IMR-90 (cell line): ENCODE measurements around the gene PHPT1. TPM values are rescaled to one million over a fixed set of nuclear protein-coding genes. Genes with fewer than 3 reads are reported as not detected.

ENCODE experiments used
- ATAC-seq: fragments of 200-7000 bp; cut with Tn5 transposase; 2 replicates; pipeline ENCODE4 v1.9.1; 2020; ENCODE audit warnings: low read depth, mild to moderate bottlenecking, moderate library complexity
- BruUV-seq: library from RNA; stranded (reverse); fragments of 400-500 nt; replicated peaks from 2 replicates; lab custom pipeline; 2021; lab: Mats Ljungman, UMichigan
- CTCF ChIA-PET: fragments of 300-600 bp; formaldehyde crosslinking; extraction: SDS; loops from one replicate; lab custom pipeline; 2021; ENCODE audit warnings: antibody characterized with exemption; lab: Yijun Ruan, JAX
- POLR2A ChIA-PET: fragments of 300-600 bp; sonication (Branson Sonifier 250); formaldehyde crosslinking; loops from one replicate; lab custom pipeline; 2022; ENCODE audit warnings: antibody characterized with exemption; ENCODE audit not compliant: unreplicated experiment; lab: Charles Lee
- DNase-seq: peaks from one replicate; pipeline ENCODE4 v3.0.0; 2013
- H2AFZ ChIP-seq: replicated peaks from 2 replicates; pipeline ENCODE3; 2013; ENCODE audit warnings: low read length, mild to moderate bottlenecking; ENCODE audit not compliant: poor library complexity
- H2AK5ac ChIP-seq: 2 replicates; pipeline ENCODE4 v1.6.1; 2013; ENCODE audit warnings: low read depth, low read length, inconsistent platforms
- H2AK9ac ChIP-seq: replicated peaks from 2 replicates; pipeline ENCODE3; 2013; ENCODE audit warnings: mild to moderate bottlenecking, low read depth, low read length, moderate library complexity; ENCODE audit not compliant: poor library complexity
- H2BK120ac ChIP-seq: 2 replicates; pipeline ENCODE4 v1.6.1; 2013; ENCODE audit warnings: low read depth, low read length, inconsistent platforms
- H2BK15ac ChIP-seq: 3 replicates; pipeline ENCODE4 v1.6.1; 2013; ENCODE audit warnings: low read depth, low read length, inconsistent platforms
- H2BK20ac ChIP-seq: 2 replicates; pipeline ENCODE4 v1.6.1; 2013; ENCODE audit warnings: low read depth, mild to moderate bottlenecking, inconsistent platforms, low read length, moderate library complexity
- H2BK5ac ChIP-seq: 2 replicates; pipeline ENCODE4 v1.6.1; 2013; ENCODE audit warnings: mild to moderate bottlenecking, low read depth, low read length, inconsistent platforms; ENCODE audit not compliant: poor library complexity, severe bottlenecking
- H3K14ac ChIP-seq: replicated peaks from 2 replicates; pipeline ENCODE4 v1.6.1; 2013; ENCODE audit warnings: low read depth, low read length, inconsistent platforms
- H3K18ac ChIP-seq: 2 replicates; pipeline ENCODE4 v1.6.1; 2013; ENCODE audit warnings: low read depth, low read length, control low read depth
- H3K23ac ChIP-seq: 2 replicates; pipeline ENCODE4 v1.6.1; 2013; ENCODE audit warnings: low read depth, low read length, inconsistent platforms
- H3K27ac ChIP-seq: 2 replicates; pipeline ENCODE4 v1.5.1; 2013; ENCODE audit warnings: mild to moderate bottlenecking, control low read depth, low read length; ENCODE audit not compliant: insufficient read depth
- H3K27me3 ChIP-seq: 2 replicates; pipeline ENCODE4 v1.6.1; 2013; ENCODE audit warnings: low read length; ENCODE audit not compliant: control insufficient read depth, insufficient read depth
- H3K36me3 ChIP-seq: 2 replicates; pipeline ENCODE4 v1.6.1; 2013; ENCODE audit warnings: low read length, mixed read lengths; ENCODE audit not compliant: control insufficient read depth, insufficient read depth
- H3K4ac ChIP-seq: 2 replicates; pipeline ENCODE4 v1.6.1; 2013; ENCODE audit warnings: low read depth, low read length, inconsistent platforms
- H3K4me1 ChIP-seq: 2 replicates; pipeline ENCODE4 v1.6.1; 2013; ENCODE audit warnings: low read length, mixed read lengths; ENCODE audit not compliant: control insufficient read depth, insufficient read depth
- H3K4me2 ChIP-seq: 2 replicates; pipeline ENCODE4 v1.6.1; 2013; ENCODE audit warnings: low read depth, mild to moderate bottlenecking, control low read depth, low read length, moderate library complexity
- H3K4me3 ChIP-seq: 2 replicates; pipeline ENCODE4 v1.5.1; 2013; ENCODE audit warnings: low read depth, mild to moderate bottlenecking, control low read depth, low read length, moderate library complexity; ENCODE audit not compliant: insufficient read depth
- H3K56ac ChIP-seq: 2 replicates; pipeline ENCODE4 v1.6.1; 2013; ENCODE audit warnings: low read length, inconsistent platforms; ENCODE audit not compliant: insufficient read depth; ENCODE audit errors: extremely low read depth
- H3K79me1 ChIP-seq, 2 experiments: 2 replicates each; pipeline ENCODE4 v1.6.1; 2013; ENCODE audit warnings: low read length in 2 of 2, inconsistent platforms in 1 of 2, low read depth in 1 of 2
- H3K9ac ChIP-seq: 2 replicates; pipeline ENCODE4 v1.6.1; 2013; ENCODE audit warnings: low read depth, low read length, control low read depth
- H3K9me1 ChIP-seq: 2 replicates; pipeline ENCODE4 v1.6.1; 2013; ENCODE audit warnings: low read length, inconsistent platforms; ENCODE audit not compliant: insufficient read depth
- H3K9me3 ChIP-seq: 2 replicates; pipeline ENCODE4 v1.6.1; 2013; ENCODE audit warnings: low read length; ENCODE audit not compliant: control insufficient read depth, insufficient read depth
- H4K20me1 ChIP-seq: 2 replicates; pipeline ENCODE4 v1.6.1; 2013; ENCODE audit warnings: low read length, inconsistent platforms; ENCODE audit not compliant: insufficient read depth
- H4K5ac ChIP-seq: 2 replicates; pipeline ENCODE4 v1.6.1; 2013; ENCODE audit warnings: mild to moderate bottlenecking, low read depth, low read length, control low read depth
- H4K8ac ChIP-seq, 2 experiments: 2 replicates each; pipeline ENCODE4 v1.6.1; 2013; ENCODE audit warnings: low read depth in 2 of 2, low read length in 2 of 2, control low read depth in 1 of 2, inconsistent platforms in 1 of 2
- H4K91ac ChIP-seq: 2 replicates; pipeline ENCODE4 v1.6.1; 2013; ENCODE audit warnings: low read depth, low read length, inconsistent platforms; ENCODE audit not compliant: insufficient read depth
- BHLHE40 ChIP-seq: fragments of 150-350 bp; IDR thresholded peaks from 2 replicates; pipeline ENCODE4 v1.6.1; 2016; ENCODE audit warnings: mild to moderate bottlenecking, low read depth, low read length
- CEBPB ChIP-seq: IDR thresholded peaks from 2 replicates; pipeline ENCODE4 v1.6.1; 2012; ENCODE audit warnings: low read depth, low read length, improper control_type of control experiment
- CTCF ChIP-seq: conservative IDR thresholded peaks from 2 replicates; pipeline ENCODE4 v1.5.1; 2012; ENCODE audit warnings: mild to moderate bottlenecking, low read depth, low read length, improper control_type of control experiment
- ELK1 ChIP-seq: fragments of 150-350 bp; IDR thresholded peaks from 2 replicates; pipeline ENCODE4 v1.6.1; 2016; ENCODE audit warnings: low read depth, mild to moderate bottlenecking, low read length, moderate library complexity, borderline replicate concordance
- MAFK ChIP-seq: IDR thresholded peaks from 2 replicates; pipeline ENCODE4 v1.6.1; 2012; ENCODE audit warnings: low read depth, low read length, improper control_type of control experiment
- MAZ ChIP-seq: IDR thresholded peaks from 2 replicates; pipeline ENCODE4 v1.6.1; 2012; ENCODE audit warnings: low read depth, mild to moderate bottlenecking, low read length, improper control_type of control experiment, moderate library complexity, borderline replicate concordance
- MXI1 ChIP-seq: IDR thresholded peaks from 2 replicates; pipeline ENCODE4 v1.6.1; 2012; ENCODE audit warnings: low read depth, mild to moderate bottlenecking, low read length, moderate library complexity, borderline replicate concordance
- NFE2L2 ChIP-seq: fragments of 150-350 bp; IDR thresholded peaks from 2 replicates; pipeline ENCODE4 v1.6.1; 2016; ENCODE audit warnings: low read depth, mild to moderate bottlenecking, low read length
- POLR2A ChIP-seq: IDR thresholded peaks from 2 replicates; pipeline ENCODE4 v1.6.1; 2012; ENCODE audit warnings: mild to moderate bottlenecking, low read depth, low read length
- RAD21 ChIP-seq: IDR thresholded peaks from 2 replicates; pipeline ENCODE4 v1.6.1; 2012; ENCODE audit warnings: low read length, improper control_type of control experiment
- RCOR1 ChIP-seq: IDR thresholded peaks from 2 replicates; pipeline ENCODE4 v1.6.1; 2012; ENCODE audit warnings: mild to moderate bottlenecking, low read length, improper control_type of control experiment; ENCODE audit not compliant: insufficient replicate concordance
- RFX5 ChIP-seq: IDR thresholded peaks from 2 replicates; pipeline ENCODE4 v1.8.0; 2012; ENCODE audit warnings: low read depth, mild to moderate bottlenecking, low read length, moderate library complexity
- USF2 ChIP-seq: fragments of 150-350 bp; IDR thresholded peaks from 2 replicates; pipeline ENCODE4 v1.6.1; 2017; ENCODE audit warnings: mild to moderate bottlenecking, antibody characterized with exemption, low read length, low read depth
- WGBS, 2 experiments: methylation state at CpG; one replicate each; pipeline versions ENCODE4 v1.1.5 to v1.1.7; 2013; ENCODE audit warnings: missing lambda C conversion rate in 2 of 2; ENCODE audit not compliant: insufficient read length in 1 of 2; ENCODE audit errors: extremely low coverage in 2 of 2; 5-methylcytosine and 5-hydroxymethylcytosine counted together
- dilution Hi-C: fragments of 300-500 bp; cut with HindIII; formaldehyde crosslinking; loops from one replicate; pipeline ENCODE4 v1.14.3; 2018; ENCODE audit warnings: low sequenced_read_pairs; ENCODE audit not compliant: unreplicated experiment
- in situ Hi-C: fragments of 300-500 bp; cut with MboI; formaldehyde crosslinking; loops from 3 replicates; pipeline ENCODE4 v1.14.3; 2019; ENCODE audit warnings: low sequenced_read_pairs, inconsistent platforms, mixed read lengths
- intact Hi-C: fragments of 100-400 bp; cut with micrococcal nuclease; formaldehyde crosslinking; loops from 2 replicates; pipeline ENCODE4 v1.10.0; 2022
- polyA plus RNA-seq, 3 experiments: library from polyadenylated mRNA; depleted of rRNA; stranded (reverse); fragments of >200 nt; gene quantifications; 2 replicates each; pipeline ENCODE4 v1.2.3, GENCODE V29; 2012; ENCODE audit warnings: low replicate concordance in 1 of 3
- total RNA-seq: library from RNA; depleted of rRNA; stranded (reverse); fragments of >200 nt; gene quantifications from 2 replicates; pipeline ENCODE4 v1.2.3, GENCODE V29; 2012

PHPT1 gene
- total and polyA plus RNA-seq, 2 of the 4 experiments (the other 2 are of a cell fraction), result 79.8 to 214 TPM

- Histone ChIP-seq H2BK15ac (no peak overlapping the region), H3K14ac (no peak overlapping the region), H3K4ac (no peak overlapping the region), H3K4me2 (no peak overlapping the region), H3K79me1 (peaks cover 0 to 16% of the 10 kb centered on the region in 2 experiments; a peak in 1 of 4 replicates), H3K9ac (no peak overlapping the region), H3K18ac (no peak overlapping the region), H2AFZ (no peak overlapping the region), H4K5ac (no peak overlapping the region), H4K8ac (no peak overlapping the region), H3K9me1 (no peaks in the 10 kb centered on the region), H3K23ac (no peak overlapping the region), H3K4me3 (no peak overlapping the region), H2BK20ac (no peak overlapping the region), H2AK9ac (no peak overlapping the region), H4K91ac (no peak overlapping the region), H3K36me3 (peaks cover 12% of the 10 kb centered on the region), H3K56ac (no peak overlapping the region), H3K9me3 (no peaks in the 10 kb centered on the region), H3K4me1 (peaks cover 8% of the 10 kb centered on the region), H3K27ac (no peak overlapping the region), H3K27me3 (no peaks in the 10 kb centered on the region), H2BK5ac (no peak overlapping the region), H2AK5ac (no peak overlapping the region), H4K20me1 (peaks cover 5% of the 10 kb centered on the region; the same call in 1 of the 2 replicates), H2BK120ac (no peak overlapping the region)
- ATAC-seq (no peak), DNase-seq (no peak)
- CTCF ChIA-PET, result no interaction called here
- in situ Hi-C loops (no loop called here), intact Hi-C loops (no loop called here), dilution Hi-C loops (no loop called here)
- BruUV-seq, result no TSS peak
- TF ChIP-seq POLR2A (no peak), CEBPB (no peak), RAD21 (no peak), RFX5 (no peak), MXI1 (no peak), MAFK (no peak), MAZ (no peak), RCOR1 (no peak), BHLHE40 (no peak), USF2 (no peak), NFE2L2 (no peak), ELK1 (no peak), CTCF (no peak)
- WGBS, 2 experiments, result 100% methylated on average over 1 of the region's 14 CpGs; no CpG with 5 or more reads in 1 of the 2 experiments
- POLR2A ChIA-PET, result no interaction called here
Measured at GRCh38 chr9:136856541-136857141, 7.4 kb downstream of the PHPT1 start.
